WERI-Rb-1 (cell line): ENCODE measurements around the gene KRT86.

ENCODE experiments used
- DNase-seq: peaks from one replicate; pipeline ENCODE4 v3.0.0-alpha.2; 2020
- H3K27ac ChIP-seq: fragments of 250-450 bp; sonication (Bioruptor Pico); 2 replicates; pipeline ENCODE4 v1.5.1; 2020; ENCODE audit warnings: mild to moderate bottlenecking, moderate library complexity
- H3K27me3 ChIP-seq: fragments of 250-450 bp; sonication (Bioruptor Pico); 2 replicates; pipeline ENCODE4 v1.5.1; 2021; ENCODE audit warnings: mild to moderate bottlenecking, low read depth, moderate library complexity; ENCODE audit not compliant: insufficient read depth, severe bottlenecking
- H3K36me3 ChIP-seq: fragments of 250-450 bp; sonication (Bioruptor Pico); 2 replicates; pipeline ENCODE4 v1.5.1; 2020; ENCODE audit warnings: mild to moderate bottlenecking, moderate library complexity
- H3K4me3 ChIP-seq: 2 replicates; pipeline ENCODE4 v1.5.1; 2011; ENCODE audit warnings: low read depth, mild to moderate bottlenecking, control low read depth, low read length
- H3K9me3 ChIP-seq: fragments of 250-450 bp; sonication (Bioruptor Pico); 2 replicates; pipeline ENCODE4 v1.5.1; 2021; ENCODE audit warnings: mild to moderate bottlenecking, moderate library complexity; ENCODE audit not compliant: severe bottlenecking
- CTCF ChIP-seq: IDR thresholded peaks from 2 replicates; pipeline ENCODE4 v1.5.1; 2011; ENCODE audit warnings: low read depth, mild to moderate bottlenecking, control low read depth, inconsistent platforms, low read length

Gene KRT86

GRCh38 chr12:52352951-52353350, 78.5 kb downstream of the KRT86 start:
- H3K27ac ChIP-seq, result no peak overlapping the region
- H3K36me3 ChIP-seq, result no peaks in the 10 kb centered on the region
- TF ChIP-seq CTCF, result no peak
- no peak for DNase-seq
- H3K27me3 ChIP-seq, result peaks cover 8% of the 10 kb centered on the region
- H3K4me3 ChIP-seq, result no peak overlapping the region
- H3K9me3 ChIP-seq, result no peaks in the 10 kb centered on the region

GRCh38 chr12:52353766-52354165, 79.3 kb downstream of the KRT86 start:
- no peak for TF ChIP-seq CTCF
- Histone ChIP-seq H3K36me3 (no peaks in the 10 kb centered on the region), H3K27me3 (peaks cover 8% of the 10 kb centered on the region)

GRCh38 chr12:52354200-52354599, 79.8 kb downstream of the KRT86 start:
- H3K9me3 ChIP-seq, result no peaks in the 10 kb centered on the region
- no peaks in the 10 kb centered on the region for H3K36me3 ChIP-seq
- no peak overlapping the region for H3K4me3 ChIP-seq
- H3K27me3 ChIP-seq, result peaks cover 8% of the 10 kb centered on the region
- no peak for DNase-seq
- no peak for TF ChIP-seq CTCF
- H3K27ac ChIP-seq, result no peak overlapping the region

More at GRCh38 chr12:52353766-52354165, 79.3 kb downstream of the KRT86 start:
- Histone ChIP-seq H3K9me3 (no peaks in the 10 kb centered on the region), H3K27ac (no peak overlapping the region), H3K4me3 (no peak overlapping the region)
- no peak for DNase-seq

- TF ChIP-seq CTCF, result no peak
- no peaks in the 10 kb centered on the region for H3K36me3 ChIP-seq
- no peaks in the 10 kb centered on the region for H3K9me3 ChIP-seq
- no peak overlapping the region for H3K27ac ChIP-seq
- H3K4me3 ChIP-seq, result no peak overlapping the region
- DNase-seq, result no peak
- peaks cover 4% of the 10 kb centered on the region for H3K27me3 ChIP-seq
These were observed 80.7 kb downstream of the KRT86 start for GRCh38 chr12:52355176-52355575.

GRCh38 chr12:52356031-52356761, 81.8 kb downstream of the KRT86 start:
- H3K27me3 ChIP-seq, result no peaks in the 10 kb centered on the region
- H3K27ac ChIP-seq, result no peak overlapping the region
- TF ChIP-seq CTCF, result no peak
- H3K4me3 ChIP-seq, result no peak overlapping the region
- H3K36me3 ChIP-seq, result no peaks in the 10 kb centered on the region
- no peaks in the 10 kb centered on the region for H3K9me3 ChIP-seq
- DNase-seq, result no peak
